ENCODE data around the gene ACOT12. TPM values are rescaled to one million over a fixed set of nuclear protein-coding genes. Genes with fewer than 3 reads are reported as not detected.

Gene ACOT12
- polyA plus RNA-seq, 1 donor (not counting 4 experiments of a cell fraction or from before 2014, with no cell fraction given), result not detected

DNA sequence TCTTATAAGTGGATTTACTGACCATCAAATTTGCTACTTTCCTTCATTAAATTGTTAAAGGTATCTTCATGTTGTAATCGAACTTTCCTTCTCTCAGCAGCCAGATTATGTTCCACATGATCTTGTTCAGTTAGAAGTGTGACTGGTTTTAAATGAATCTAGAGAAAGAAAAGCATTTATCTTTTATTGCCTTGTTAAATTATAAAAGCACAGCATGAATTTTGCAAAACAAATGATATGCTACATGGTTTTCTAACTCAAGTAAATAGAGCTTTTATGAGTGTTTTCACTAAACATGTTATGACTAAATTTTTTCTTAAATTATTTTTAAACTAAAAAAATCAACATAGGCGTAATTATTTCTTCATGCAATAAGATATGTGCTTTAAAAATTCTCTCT is 34.1 kb downstream of the ACOT12 start:
- Histone ChIP-seq H3K9ac (ENCODE audit: control insufficient read depth, extremely low read depth, insufficient read depth, low read length) (no peak overlapping the region), H3K36me3 (ENCODE audit: control insufficient read depth in 2 of 2, extremely low read depth in 1 of 2, insufficient read depth in 2 of 2, low read length in 2 of 2) (no peaks in the 10 kb centered on the region), H3K4me2 (ENCODE audit: control insufficient read depth, extremely low read depth, insufficient read depth, low read depth, low read length) (no peak overlapping the region), H3K79me2 (ENCODE audit: control insufficient read depth, insufficient read depth, low read length) (no peaks in the 10 kb centered on the region), H3K4me3 (ENCODE audit: control insufficient read depth in 2 of 3, extremely low read depth in 1 of 3, insufficient read depth in 2 of 3, low read depth in 1 of 3, low read length in 3 of 3) (no peak overlapping the region), H3K27me3 (ENCODE audit: control insufficient read depth, extremely low read depth, insufficient read depth, low read length) (no peaks in the 10 kb centered on the region), H2AFZ (ENCODE audit: control insufficient read depth, low read length) (no peak overlapping the region), H3K9me3 (ENCODE audit: control insufficient read depth, low read depth, low read length) (no peaks in the 10 kb centered on the region), H4K20me1 (ENCODE audit: control insufficient read depth, extremely low read depth, insufficient read depth, low read length) (no peaks in the 10 kb centered on the region), H3K4me1 (ENCODE audit: control insufficient read depth, extremely low read depth, insufficient read depth, low read length) (peaks cover 8% of the 10 kb centered on the region), H3K9me1 (ENCODE audit: control insufficient read depth, extremely low read depth, insufficient read depth, low read length) (no peaks in the 10 kb centered on the region), H3K27ac (ENCODE audit: control insufficient read depth, insufficient read depth, low read length) (no peak overlapping the region)
- no peak for TF ChIP-seq EZH2 (IDR thresholded peaks at IDR 0.05; ENCODE audit: low read length)
- TF ChIP-seq, protein P1, sequence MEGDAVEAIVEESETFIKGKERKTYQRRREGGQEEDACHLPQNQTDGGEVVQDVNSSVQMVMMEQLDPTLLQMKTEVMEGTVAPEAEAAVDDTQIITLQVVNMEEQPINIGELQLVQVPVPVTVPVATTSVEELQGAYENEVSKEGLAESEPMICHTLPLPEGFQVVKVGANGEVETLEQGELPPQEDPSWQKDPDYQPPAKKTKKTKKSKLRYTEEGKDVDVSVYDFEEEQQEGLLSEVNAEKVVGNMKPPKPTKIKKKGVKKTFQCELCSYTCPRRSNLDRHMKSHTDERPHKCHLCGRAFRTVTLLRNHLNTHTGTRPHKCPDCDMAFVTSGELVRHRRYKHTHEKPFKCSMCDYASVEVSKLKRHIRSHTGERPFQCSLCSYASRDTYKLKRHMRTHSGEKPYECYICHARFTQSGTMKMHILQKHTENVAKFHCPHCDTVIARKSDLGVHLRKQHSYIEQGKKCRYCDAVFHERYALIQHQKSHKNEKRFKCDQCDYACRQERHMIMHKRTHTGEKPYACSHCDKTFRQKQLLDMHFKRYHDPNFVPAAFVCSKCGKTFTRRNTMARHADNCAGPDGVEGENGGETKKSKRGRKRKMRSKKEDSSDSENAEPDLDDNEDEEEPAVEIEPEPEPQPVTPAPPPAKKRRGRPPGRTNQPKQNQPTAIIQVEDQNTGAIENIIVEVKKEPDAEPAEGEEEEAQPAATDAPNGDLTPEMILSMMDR (optimal IDR thresholded peaks at IDR 0.05 in 1 of 3, IDR thresholded peaks at IDR 0.05 in 1 of 3, conservative IDR thresholded peaks at IDR 0.05 in 1 of 3; ENCODE audit: extremely low read depth in 1 of 3, insufficient read depth in 2 of 3, low read length in 3 of 3), result no peak
- FAIRE-seq (no peak), DNase-seq (ENCODE audit: low read depth, low spot score) (no peak)
- dilution Hi-C loops (cut with MboI; ENCODE audit: extremely low pct_ligation_motif_present, low sequenced_read_pairs), result no loop called here

DNA sequence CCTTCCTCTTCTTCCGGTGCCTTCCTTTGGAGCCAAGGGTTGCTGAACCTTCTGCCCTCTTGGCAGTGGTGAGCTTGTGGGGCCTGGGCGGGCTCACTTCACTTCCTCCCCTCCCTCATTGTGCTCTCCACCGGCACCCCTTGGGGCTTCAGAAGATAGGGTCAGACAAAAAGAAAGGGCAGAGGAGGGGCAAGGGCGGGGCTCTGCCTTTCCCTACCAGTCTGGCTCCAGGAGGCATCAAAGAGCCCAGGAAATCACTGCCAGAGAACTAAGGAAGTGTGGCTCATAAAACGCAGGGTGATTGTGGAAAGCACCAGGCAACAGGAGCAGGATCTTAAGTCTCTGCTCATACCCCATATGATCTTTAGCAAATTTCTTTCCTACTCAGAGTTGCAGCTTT is 34.8 kb downstream of the ACOT12 start:
- H3K9me1 ChIP-seq (ENCODE audit: control insufficient read depth, extremely low read depth, insufficient read depth, low read length), result no peaks in the 10 kb centered on the region
- TF ChIP-seq EZH2 (IDR thresholded peaks at IDR 0.05; ENCODE audit: low read length), result no peak
- TF ChIP-seq, protein P1 (optimal IDR thresholded peaks at IDR 0.05 in 1 of 3, IDR thresholded peaks at IDR 0.05 in 1 of 3, conservative IDR thresholded peaks at IDR 0.05 in 1 of 3; ENCODE audit: extremely low read depth in 1 of 3, insufficient read depth in 2 of 3, low read length in 3 of 3), result no peak
- dilution Hi-C loops (cut with MboI; ENCODE audit: extremely low pct_ligation_motif_present, low sequenced_read_pairs), result no loop called here
- no peak overlapping the region for H3K9ac ChIP-seq (ENCODE audit: control insufficient read depth, extremely low read depth, insufficient read depth, low read length)
- peak overlapping the region; percentile 8 for H3K4me2 ChIP-seq (ENCODE audit: control insufficient read depth, extremely low read depth, insufficient read depth, low read depth, low read length)
- DNase-seq (ENCODE audit: low read depth, low spot score) (no peak), FAIRE-seq (no peak)
- H2AFZ ChIP-seq (ENCODE audit: control insufficient read depth, low read length), result peak overlapping the region; percentile 84
- no peaks in the 10 kb centered on the region for H3K79me2 ChIP-seq (ENCODE audit: control insufficient read depth, insufficient read depth, low read length)
- no peaks in the 10 kb centered on the region for H3K9me3 ChIP-seq (ENCODE audit: control insufficient read depth, low read depth, low read length)
- no peaks in the 10 kb centered on the region for H3K27me3 ChIP-seq (ENCODE audit: control insufficient read depth, extremely low read depth, insufficient read depth, low read length)
- H3K4me1 ChIP-seq (ENCODE audit: control insufficient read depth, extremely low read depth, insufficient read depth, low read length), result peaks cover 8% of the 10 kb centered on the region
- H4K20me1 ChIP-seq (ENCODE audit: control insufficient read depth, extremely low read depth, insufficient read depth, low read length), result no peaks in the 10 kb centered on the region
- H3K27ac ChIP-seq (ENCODE audit: control insufficient read depth, insufficient read depth, low read length), result no peak overlapping the region
- no peaks in the 10 kb centered on the region for H3K36me3 ChIP-seq (ENCODE audit: control insufficient read depth in 2 of 2, extremely low read depth in 1 of 2, insufficient read depth in 2 of 2, low read length in 2 of 2)
- no peak overlapping the region for H3K4me3 ChIP-seq (ENCODE audit: control insufficient read depth in 2 of 3, extremely low read depth in 1 of 3, insufficient read depth in 2 of 3, low read depth in 1 of 3, low read length in 3 of 3)

All from keratinocyte (primary cell).